ENCODE results near the gene SH3D19. TPM values are rescaled to one million over a fixed set of nuclear protein-coding genes. Genes with fewer than 3 reads are reported as not detected.
"Not testable (repeated sequence)": the region's sequence is repeated elsewhere in the genome, so short reads cannot be mapped to it uniquely, and the experiment has no call there.

SH3D19 gene
- total RNA-seq, 1 experiment from 2014 or later: 18.4 TPM

DNA sequence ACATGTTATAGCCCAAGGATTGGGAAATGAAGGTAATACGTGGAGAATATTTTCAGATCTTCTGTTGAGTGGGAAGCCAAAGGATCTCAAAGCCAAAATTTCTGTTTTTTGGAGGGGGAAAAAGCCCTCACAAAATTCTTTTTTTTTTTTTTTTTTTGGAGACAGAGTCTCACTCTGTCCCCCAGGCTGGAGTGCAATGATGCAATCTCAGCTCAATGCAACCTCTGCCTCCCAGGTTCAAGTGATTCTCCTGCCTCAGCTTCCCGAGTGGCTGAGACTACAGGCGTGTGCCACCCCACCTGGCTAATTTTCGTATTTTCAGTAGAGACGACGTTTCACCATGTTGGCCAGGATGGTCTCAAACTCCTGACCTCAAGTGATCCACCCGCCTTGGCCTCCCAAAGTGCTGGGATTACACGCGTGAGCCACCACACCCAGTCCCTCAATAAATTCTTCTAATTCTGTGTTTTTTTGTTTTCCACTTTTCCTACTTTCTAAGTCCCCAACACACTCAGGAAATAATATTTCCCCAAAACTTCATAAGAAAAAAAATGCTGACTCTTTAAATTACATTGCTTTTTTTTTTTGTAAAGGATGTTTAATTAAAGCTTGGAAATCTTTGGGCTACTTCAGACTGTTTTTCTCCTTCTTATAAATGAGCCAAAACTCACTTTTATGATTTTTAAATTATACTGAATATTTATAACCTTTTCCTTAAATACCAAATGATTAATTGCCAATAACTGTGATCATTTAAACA lies 174.4 kb downstream of the SH3D19 start:
- DNase-seq (ENCODE audit: low spot score): no peak

DNA sequence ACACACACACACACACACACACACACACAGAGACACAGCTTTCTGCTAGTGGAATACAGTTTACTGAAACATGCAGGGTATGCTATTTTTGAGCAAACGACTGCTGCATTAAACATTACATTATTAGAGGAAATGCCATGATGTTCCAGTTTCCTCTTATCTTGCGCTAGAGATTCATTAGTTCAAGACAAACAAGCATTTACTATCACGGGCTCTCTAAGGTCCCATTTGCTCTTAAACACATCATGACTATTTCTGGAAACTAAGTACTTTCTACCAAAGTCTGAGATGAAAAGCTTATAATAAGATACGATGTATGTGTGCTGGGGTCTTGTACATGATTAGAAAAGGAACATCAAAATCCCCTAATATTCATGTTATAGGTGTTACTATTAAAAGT lies 177.1 kb downstream of the SH3D19 start:
- DNase-seq (ENCODE audit: low spot score): no peak

DNA sequence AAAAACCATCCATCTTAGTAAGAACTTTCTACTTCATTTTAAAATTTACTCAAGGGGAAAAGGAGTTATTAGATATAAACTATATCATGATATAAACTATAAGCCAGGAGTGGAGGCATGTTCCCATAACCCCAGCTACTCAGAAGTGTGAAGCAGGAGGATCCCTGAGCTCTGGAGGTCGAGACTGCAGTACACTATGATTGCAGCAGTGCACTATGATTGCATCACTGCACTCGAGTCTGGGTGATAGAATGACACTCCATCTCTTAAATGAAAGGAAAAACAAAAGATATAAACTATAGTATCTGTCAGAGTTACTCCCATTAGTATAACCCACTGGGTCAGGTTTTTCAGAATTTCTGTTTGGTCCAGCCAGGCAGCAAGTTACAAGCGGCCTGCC lies 178.4 kb downstream of the SH3D19 start:
- DNase-seq (ENCODE audit: low spot score): no peak

DNA sequence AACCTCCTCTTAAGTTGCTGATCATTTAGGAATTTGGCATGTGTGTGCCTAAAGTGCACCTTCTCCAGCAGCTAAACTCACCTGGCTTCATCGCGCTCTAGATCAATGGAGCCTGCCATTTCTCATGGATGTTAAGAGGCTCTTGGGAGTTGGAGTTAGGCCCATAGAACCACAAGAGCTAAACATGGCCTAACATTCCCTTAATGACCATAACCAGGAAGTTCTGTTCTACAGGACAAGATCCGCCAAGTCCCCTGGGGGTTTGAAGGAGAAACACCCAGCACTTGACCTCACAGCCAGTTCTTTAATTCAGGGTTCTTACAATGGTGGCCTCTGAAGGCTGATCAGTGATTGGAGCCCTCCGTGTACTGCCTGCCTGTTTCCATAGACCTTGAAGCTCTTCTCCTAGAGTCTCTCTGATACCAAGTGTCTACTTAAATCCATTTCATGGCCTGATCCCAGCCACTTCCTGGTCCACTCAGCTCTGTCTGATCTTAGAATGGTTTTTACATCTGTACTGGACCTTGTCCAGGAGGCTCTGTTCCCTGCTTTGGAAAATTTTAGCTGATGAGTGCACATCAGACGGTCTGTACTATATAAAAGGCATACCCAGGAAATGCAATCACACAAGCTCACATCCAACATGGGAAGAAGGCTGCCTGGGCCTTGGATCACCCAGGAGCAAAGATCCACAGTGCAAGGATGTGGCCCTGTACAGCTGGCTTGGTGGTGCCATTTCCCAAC lies 180.9 kb downstream of the SH3D19 start:
- no peak for DNase-seq (ENCODE audit: low spot score)

DNA sequence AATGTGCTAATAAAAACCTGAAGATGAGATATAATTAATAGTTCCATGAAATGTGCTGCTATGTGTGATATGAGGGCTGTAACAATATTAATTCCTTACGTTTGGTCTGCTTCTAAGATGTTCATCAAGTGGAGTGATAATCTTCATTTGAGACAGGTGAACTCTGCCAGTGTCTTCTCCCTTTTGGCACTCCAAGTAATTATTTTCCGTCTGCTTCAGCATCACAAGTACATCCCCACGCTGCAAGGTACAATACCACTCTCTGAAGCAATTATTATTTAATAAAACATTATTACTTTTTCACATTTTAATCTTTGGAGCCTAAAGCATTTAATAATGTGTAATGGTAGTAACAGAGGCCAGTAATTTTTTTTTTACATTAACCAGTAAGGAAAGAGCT lies 181.6 kb downstream of the SH3D19 start:
- no peak for DNase-seq (ENCODE audit: low spot score)

DNA sequence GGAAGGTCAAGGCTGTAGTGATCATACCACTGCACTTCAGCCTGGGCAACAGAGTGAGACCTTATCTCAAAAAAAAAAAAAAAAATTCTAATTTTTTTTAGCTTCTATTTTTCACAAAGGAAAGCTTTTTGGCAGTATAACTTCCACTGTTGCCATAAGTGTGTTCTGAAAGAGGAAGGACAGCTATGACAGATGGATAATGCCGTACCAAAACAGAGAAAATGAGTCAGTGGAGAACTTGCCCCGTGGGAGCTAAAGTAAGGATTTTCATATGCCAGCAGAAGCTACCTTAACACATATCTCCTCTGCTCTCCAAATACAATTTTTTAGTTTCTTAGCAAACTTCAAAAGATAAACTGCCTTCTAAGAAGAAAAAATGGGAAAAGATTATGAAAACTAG lies 182.2 kb downstream of the SH3D19 start:
- no peak for DNase-seq (ENCODE audit: low spot score)

DNA sequence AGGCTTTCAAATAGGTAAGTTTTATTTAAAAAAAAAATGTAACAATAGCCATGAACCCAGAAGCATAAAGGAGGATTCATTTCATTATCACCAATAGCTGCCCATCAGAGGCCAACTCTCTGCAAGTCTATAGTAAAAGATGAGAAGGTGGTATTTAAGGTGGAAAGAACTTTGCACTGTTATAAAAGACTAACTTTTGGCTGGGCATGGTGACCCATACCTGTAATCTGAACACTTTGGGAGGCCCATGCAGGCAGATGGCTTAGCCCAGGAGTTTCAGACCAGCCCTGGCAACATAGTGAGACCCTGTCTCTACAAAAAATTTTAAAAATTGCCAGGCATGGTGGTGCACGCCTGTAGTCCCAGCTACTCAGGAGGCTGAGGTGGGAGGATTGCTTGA lies 182.6 kb downstream of the SH3D19 start:
- DNase-seq (ENCODE audit: low spot score): no peak

DNA sequence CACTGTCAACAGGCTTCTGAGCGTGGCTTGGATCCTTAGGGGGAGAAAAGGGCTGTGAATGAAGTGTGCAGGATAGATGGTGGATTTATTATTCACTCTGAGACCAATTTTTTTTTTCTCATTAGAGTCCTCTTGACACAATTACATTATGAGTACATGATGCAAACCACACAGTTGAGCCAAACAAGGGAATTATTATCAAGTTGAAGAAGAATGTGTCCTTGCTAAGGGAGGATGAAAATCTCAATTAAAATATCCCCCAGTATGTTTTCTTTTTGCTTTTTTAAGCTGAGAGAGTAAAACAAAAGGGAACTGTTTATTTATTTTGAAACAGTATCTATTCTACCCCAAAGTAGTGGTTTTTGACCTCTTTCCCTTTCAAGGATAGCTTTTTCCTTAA lies 185.6 kb downstream of the SH3D19 start:
- DNase-seq (ENCODE audit: low spot score): no peak

DNA sequence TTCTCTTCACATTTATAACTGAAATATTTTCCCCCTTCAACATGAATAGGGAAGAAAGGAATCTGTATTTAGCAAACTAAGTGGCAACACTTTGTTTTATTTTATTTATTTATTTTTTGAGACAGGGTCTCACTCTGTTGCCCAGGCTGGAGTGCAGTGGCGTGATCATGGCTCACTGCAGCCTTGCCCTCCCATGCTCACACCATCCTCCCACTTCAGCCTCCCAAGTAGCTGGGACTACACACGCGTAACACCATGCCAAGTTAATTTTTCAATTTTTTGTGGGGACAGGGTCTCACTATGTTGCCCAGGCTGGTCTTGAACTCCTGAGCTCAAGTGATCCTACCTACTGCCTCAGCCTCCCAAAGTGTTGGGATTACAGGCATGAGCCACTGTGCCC lies 189.4 kb downstream of the SH3D19 start:
- DNase-seq (ENCODE audit: low spot score): not testable (repeated sequence)

DNA sequence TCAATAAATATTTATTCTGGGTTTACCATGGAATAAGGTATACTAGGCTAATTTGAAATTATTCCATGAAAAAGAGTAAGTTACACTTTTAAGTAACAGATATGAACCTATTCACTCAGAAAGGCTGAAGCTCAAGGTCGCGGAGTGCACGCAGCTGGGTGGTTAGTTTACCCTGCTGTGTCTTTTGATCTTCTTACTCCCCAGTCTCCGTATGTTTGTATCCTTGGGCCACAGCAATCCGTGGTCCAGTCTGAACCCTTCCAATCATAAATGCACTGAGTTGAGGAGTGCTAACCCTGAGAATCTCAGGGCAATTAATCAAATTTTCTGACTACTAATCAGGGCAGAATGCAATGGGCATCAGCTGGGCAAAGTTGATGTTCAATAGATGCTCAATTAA lies 192.1 kb downstream of the SH3D19 start:
- DNase-seq (ENCODE audit: low spot score): no peak

DNA sequence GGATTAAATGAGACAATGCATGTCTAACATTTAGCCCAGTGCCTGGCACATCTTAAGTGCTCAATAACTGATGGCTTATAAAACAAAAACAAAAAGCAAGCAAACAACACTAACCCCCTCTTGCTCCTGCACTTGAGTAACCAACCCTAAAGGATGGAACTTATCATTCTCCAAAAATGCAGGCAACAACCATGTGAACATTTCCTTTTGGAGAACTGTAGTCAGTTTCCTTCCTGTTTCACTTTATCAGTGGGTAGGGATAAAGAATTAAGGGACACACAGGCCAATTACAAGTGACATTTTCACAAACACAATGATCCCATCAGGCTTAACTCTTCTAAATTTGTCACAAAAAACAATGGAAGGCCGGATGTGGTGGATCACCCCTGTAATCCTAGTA lies 195.6 kb downstream of the SH3D19 start:
- DNase-seq (ENCODE audit: low spot score): no peak

DNA sequence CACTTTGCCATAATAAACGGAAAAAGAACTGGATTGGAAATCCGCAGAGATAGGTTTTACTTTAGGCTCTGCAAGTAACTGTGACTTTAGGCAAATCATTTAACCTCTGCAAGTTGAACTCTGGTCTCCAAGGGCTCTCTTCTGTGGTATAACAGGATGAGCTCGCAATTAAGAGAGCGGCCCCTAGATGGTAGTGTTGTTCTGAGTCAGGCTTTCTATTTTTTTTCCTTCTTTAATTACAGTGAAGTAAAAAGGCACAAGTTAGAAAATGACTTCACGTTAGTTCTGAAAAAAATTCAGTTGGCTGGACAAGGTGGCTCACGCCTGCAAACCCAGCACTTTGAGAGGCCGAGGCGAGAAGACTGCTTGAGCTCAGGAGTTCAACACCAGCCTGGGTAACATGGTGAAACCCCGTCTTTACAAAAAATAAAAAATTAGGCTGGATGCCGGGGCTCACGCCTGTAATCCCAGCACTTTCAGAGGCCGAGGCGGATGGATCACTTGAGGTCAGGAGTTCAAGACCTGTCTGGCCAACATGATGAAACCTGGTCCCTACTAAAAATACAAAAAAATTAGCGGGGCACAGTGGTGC lies 207.9 kb downstream of the SH3D19 start:
- DNase-seq (ENCODE audit: low spot score): peak; percentile 65

DNA sequence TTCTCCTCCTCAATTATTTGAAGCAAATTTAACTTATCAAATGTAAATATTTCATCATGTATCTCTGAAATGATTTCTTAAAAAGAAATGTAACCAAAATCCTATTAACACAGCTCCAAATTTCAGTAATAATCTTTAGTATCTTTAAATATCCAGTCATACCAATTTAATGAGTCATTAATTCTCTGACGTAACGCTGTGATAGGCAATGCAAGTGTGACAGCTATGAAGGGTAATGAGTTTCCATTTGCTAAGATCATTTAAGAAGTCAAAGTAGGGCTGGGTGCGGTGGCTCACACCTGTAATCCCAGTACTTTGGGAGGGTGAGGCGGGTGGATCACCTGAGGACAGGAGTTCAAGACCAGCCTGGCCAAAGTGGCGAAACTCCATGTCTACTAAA lies 210.4 kb downstream of the SH3D19 start:
- DNase-seq (ENCODE audit: low spot score): no peak

DNA sequence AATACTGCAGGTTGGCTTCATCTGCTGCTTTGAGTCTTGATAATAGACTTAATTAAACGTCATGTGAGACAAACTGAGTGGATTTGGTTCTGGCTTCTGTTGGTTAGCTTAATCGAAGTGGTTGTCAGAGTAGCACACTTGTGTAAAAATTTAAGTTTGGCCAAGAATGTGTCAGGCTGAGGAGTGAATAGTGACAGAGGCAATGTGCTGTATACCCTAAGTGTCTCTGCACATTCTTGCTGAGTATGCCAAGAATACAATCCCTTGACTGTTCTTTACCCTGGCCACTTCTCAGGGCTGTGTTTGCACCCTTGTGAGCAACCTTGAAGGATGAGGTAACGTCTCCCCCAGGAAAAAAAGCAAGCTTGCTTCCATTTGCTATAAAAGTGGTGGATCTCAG lies 211.1 kb downstream of the SH3D19 start:
- DNase-seq (ENCODE audit: low spot score): no peak

DNA sequence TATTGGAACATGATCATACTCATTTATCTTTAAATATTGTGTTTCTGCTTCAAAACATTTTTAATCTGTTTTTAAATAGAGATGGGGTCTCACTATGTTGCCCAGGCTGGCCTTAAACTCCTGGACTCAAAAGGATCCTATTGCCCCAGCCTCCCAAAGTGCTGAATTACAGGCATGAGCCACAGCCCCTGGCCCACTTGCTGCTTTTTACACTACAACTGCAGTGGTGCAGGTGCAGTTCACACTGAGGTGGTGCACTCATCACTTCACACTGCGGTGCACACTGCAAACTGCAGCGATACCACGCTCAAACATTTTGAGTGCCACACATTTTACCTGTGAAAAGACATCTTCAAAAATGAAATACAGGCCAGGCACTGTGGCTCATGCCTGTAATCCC lies 215.2 kb downstream of the SH3D19 start:
- no peak for DNase-seq (ENCODE audit: low spot score)

DNA sequence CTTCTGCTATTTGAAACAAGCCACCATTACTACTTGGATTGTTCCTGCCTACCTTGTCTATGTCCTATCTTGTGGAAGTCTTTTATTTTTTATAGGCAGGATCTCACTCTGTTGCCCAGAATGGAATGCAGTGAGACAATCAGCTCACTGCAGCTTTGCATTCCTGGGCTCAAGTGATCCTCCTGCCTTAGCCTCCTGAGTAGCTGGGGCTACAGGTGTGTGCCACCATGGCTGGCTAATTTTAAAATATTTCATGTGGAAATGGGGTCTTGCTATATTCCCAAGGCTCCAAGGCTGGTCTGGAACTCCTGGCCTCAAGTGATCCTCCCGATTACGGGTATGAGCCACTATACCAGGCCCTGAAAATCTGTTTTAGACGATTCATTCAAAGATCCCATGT lies 218.3 kb downstream of the SH3D19 start:
- DNase-seq (ENCODE audit: low spot score): no peak

DNA sequence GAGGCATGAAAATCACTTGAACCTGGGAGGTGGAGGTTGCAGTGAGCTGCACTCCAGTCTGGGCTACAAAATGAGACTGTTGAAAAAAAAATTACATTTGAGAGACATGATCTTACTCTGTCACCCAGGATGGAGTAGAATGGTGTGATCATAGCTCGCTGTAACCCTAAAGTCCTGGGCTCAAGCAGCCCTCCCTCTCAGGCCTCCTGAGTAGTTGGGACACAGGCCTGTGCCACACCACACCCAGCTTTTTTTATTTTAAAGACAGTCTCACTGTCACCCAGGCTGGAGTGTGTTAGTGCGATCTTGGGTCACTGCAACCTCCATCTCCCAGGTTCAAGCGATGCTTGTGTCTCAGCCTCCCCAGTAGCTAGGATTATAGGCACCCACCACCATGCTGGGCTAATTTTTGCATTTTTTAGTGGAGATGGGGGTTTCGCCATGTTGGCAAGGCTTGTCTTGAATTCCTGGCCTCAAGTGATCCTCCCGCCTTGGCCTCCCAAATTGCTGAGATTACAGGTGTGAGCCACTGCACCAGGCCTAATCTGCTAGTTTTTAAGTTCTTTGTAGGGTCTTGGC lies 219.9 kb downstream of the SH3D19 start:
- DNase-seq (ENCODE audit: low spot score): no peak

DNA sequence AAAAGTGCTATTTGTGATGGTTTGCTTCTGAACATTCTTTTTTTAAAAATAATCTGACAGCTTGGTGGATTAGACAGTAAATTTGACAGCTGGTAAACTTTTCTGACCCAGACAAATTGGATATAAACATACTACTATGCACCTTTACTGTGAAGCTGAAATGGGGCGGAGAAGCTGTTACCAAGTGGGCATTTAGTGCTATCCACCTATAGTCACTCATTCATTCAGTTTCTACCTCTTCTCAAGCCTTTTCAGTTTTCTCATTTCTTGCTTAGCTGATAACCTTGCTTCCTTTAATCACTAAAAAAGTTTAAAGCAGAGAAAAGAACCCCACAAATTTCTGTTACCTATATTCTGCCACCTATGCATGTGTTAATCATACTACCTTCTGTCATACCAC lies 220.8 kb downstream of the SH3D19 start:
- no peak for DNase-seq (ENCODE audit: low spot score)

DNA sequence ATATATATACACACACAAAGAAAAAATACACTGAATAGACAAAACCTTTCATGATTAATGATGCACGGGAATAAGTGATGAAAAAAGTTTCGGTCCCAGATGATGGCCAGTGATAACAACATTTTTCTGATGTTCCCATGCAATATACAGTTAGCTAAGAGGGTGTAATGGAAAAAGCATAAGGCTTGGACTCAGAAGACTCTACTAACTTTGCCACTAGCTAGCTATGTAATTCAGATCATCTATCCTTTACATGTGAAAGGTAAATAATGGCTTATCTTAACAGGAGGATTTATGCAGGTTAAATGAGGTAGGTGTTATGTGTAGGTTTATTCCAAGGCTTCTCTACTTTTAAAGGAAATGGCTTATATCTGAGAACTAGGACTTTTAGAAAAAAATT lies 221.6 kb downstream of the SH3D19 start:
- DNase-seq (ENCODE audit: low spot score): no peak

DNA sequence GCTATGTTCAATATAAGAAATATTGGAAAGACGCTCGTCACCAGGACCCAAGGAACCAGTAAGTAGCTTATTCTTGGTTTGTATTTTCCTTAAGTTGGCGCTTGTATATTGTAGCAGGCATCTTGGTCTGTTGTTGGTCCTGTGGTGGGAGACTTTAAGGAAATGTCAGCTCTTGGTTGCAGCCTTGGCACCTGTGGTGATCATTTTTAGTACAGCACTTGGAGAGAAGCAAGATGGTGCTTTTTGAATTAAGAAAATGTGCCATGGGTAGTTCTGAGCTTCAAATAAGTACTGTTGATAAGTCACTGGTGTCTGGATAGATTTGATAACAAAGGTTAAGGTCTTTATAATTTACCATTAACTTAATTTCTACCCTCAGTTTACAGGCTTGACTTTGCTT lies 224.9 kb downstream of the SH3D19 start:
- no peak for DNase-seq (ENCODE audit: low spot score)

DNA sequence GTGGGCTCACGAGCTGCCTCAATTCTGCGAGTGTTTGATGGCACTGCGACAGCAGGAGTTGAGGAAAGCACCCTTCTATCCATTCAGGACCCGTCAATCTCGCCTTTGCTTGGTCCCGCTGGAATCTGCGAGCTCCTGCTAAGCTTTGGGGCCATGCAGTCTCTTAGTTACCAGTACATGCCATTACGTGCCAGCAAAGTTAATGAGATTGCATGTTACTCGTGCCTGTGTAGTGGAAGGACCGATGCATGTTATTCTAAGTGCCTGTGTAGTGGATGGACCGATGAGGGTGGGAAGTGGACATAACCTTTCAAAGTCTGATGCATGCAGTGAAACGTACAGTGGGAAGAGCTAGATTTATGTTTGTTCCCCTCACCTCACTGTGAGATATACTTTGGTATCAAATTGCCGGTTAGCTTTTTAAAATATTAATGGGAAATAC lies 225.4 kb downstream of the SH3D19 start:
- no peak for DNase-seq (ENCODE audit: low spot score)

DNA sequence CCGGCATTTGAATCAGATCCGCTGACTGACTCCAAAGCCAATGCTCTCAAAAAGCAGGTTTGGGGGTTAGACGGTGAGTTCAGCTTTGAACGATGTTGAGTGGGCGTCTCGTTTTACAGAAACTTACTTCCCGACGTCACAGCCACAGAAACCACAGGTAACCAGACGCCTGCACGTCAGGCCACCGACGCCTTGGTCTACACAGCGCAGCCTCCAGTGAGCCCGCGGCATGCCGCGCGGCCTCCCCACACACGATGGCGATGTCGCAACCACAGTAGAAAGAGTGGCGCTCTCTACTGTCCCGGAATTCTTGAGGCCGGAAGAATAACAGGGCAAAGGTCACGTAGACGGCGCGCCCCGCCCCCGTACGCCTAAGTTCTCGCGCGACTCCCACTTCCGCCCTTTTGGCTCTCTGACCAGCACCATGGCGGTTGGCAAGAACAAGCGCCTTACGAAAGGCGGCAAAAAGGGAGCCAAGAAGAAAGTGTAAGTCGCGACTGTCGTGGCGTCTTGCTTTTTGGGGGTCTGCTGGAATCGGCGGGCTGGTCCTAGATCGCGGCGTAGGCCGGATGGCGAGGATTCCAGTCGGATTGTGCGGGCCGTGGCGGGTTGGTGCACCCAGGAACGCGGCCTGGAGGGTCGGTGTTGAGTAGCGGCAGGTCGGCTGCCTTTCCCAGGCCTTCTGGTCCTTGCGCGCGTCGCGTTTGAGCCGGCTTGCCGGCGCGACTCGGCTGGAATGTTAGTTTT lies 226.0 kb downstream of the SH3D19 start, which contains the start of gene RPS3A:
Gene RPS3A, plus strand, starts transcription at position 400 of the 747 bp plus-strand sequence. Its CDS starts 25 bp downstream, at position 425.
- DNase-seq (ENCODE audit: low spot score): peak; percentile 90

All from A172 (cell line).